ENCODE measurements around the gene ANKRD61.
"Not testable (repeated sequence)": the region's sequence is repeated elsewhere in the genome, so short reads cannot be mapped to it uniquely, and the experiment has no call there.

Gene ANKRD61

GRCh38 chr7:6030988-6031387, at the start of gene ANKRD61:
Gene ANKRD61 (plus strand): TSS chr7:6031376. CDS start chr7:6031376, 0 bp downstream.
- no peak for DNase-seq (ENCODE audit: low read depth)

GRCh38 chr7:5987061-5987460, 44.1 kb upstream of the ANKRD61 start:
- not testable (repeated sequence) for DNase-seq (ENCODE audit: low read depth)

- DNase-seq (ENCODE audit: low read depth), result no peak
These were observed 33.9 kb upstream of the ANKRD61 start for GRCh38 chr7:5997210-5997808.

- DNase-seq (ENCODE audit: low read depth), result no peak
These were observed 23.8 kb upstream of the ANKRD61 start for GRCh38 chr7:6007386-6007785.

- DNase-seq (ENCODE audit: low read depth), result not testable (repeated sequence)
These were observed 23.2 kb upstream of the ANKRD61 start for GRCh38 chr7:6007835-6008590.

- DNase-seq (ENCODE audit: low read depth), result peak; percentile 95
These were observed 22.2 kb upstream of the ANKRD61 start, which contains the start of the genes AIMP2 and PMS2 for GRCh38 chr7:6008668-6009611. Gene AIMP2 (plus strand): TSS chr7:6009272. CDS start chr7:6009364, 92 bp downstream. Gene PMS2 (minus strand): TSS chr7:6009049. CDS start chr7:6009019, 30 bp downstream.

- DNase-seq (ENCODE audit: low read depth), result not testable (repeated sequence)
These were observed 20.8 kb upstream of the ANKRD61 start for GRCh38 chr7:6010370-6010769.

- no peak for DNase-seq (ENCODE audit: low read depth)
These were observed 19.6 kb upstream of the ANKRD61 start for GRCh38 chr7:6011541-6011940.

GRCh38 chr7:6012355-6013104, 18.6 kb upstream of the ANKRD61 start:
- DNase-seq (ENCODE audit: low read depth), result no peak

GRCh38 chr7:6015917-6016652, 15.1 kb upstream of the ANKRD61 start:
- no peak for DNase-seq (ENCODE audit: low read depth)

- DNase-seq (ENCODE audit: low read depth), result no peak
These were observed 14.6 kb upstream of the ANKRD61 start for GRCh38 chr7:6016653-6016966.

- DNase-seq (ENCODE audit: low read depth), result no peak
These were observed 10.5 kb upstream of the ANKRD61 start for GRCh38 chr7:6020371-6021286.

GRCh38 chr7:6022707-6023106, 8.5 kb upstream of the ANKRD61 start:
- DNase-seq (ENCODE audit: low read depth), result no peak

GRCh38 chr7:6023974-6024435, 7.2 kb upstream of the ANKRD61 start:
- DNase-seq (ENCODE audit: low read depth), result no peak

- DNase-seq (ENCODE audit: low read depth), result peak; percentile 22
These were observed 5.0 kb upstream of the ANKRD61 start for GRCh38 chr7:6026011-6026819.

- no peak for DNase-seq (ENCODE audit: low read depth)
These were observed 4.3 kb upstream of the ANKRD61 start for GRCh38 chr7:6026820-6027311.

- DNase-seq (ENCODE audit: low read depth), result no peak
These were observed 3.3 kb upstream of the ANKRD61 start for GRCh38 chr7:6027806-6028365.

- no peak for DNase-seq (ENCODE audit: low read depth)
These were observed 2.6 kb upstream of the ANKRD61 start for GRCh38 chr7:6028563-6028962.

Measured in stimulated activated CD8-positive, alpha-beta memory T cell treated with anti-CD3 and anti-CD28 coated beads, Interleukin-7, amount 100 ng/mL, for 24 hours (primary cell).